SH-SY5Y (cell line): ENCODE data around the gene GAREM1.

ENCODE experiments used
- GATA2 ChIP-seq: IDR thresholded peaks from 2 replicates; pipeline ENCODE4 v1.6.1; 2011; ENCODE audit warnings: mild to moderate bottlenecking, low read depth, low read length
- GATA3 ChIP-seq: IDR thresholded peaks from 2 replicates; pipeline ENCODE4 v1.6.1; 2011; ENCODE audit warnings: low read depth, mild to moderate bottlenecking, low read length, moderate library complexity

DNA sequence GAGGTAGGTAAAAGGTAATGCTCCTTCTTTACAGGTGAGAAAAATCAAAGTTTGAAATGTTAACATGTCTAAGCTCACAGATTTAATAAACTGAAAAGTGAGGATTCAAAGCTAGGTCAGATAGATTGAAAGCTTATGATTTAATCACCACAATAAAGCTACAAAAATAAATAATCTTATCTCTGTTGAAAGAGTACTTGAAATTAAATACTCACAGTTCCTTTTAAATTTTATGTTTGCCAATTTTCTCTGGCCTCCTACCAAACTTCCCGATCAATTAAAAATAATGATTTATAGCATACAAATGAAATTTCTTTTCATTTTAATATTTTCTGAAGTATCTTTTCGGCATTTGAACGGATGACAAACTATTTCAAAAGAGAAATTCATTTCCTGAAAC, 77.3 kb downstream of the GAREM1 start:
- TF ChIP-seq GATA3: no peak
- no peak for TF ChIP-seq GATA2
